Neural crest cell (in vitro differentiated cells): ENCODE data around the gene COL4A3. TPM values are rescaled to one million over a fixed set of nuclear protein-coding genes. Genes with fewer than 3 reads are reported as not detected.

ENCODE experiments used
- DNase-seq: peaks from one replicate; pipeline ENCODE4 v3.0.0; 2021; ENCODE audit warnings: low read depth, mixed read lengths, low spot score
- H3K27ac Mint-ChIP-seq: one replicate; pipeline ENCODE4 v1.8.0; 2021; ENCODE audit warnings: mild to moderate bottlenecking, mixed read lengths; ENCODE audit not compliant: unreplicated experiment
- H3K27me3 Mint-ChIP-seq: 2 replicates; pipeline ENCODE4 v1.8.0; 2021; ENCODE audit warnings: low read depth, mild to moderate bottlenecking, mixed read lengths
- H3K36me3 Mint-ChIP-seq: 2 replicates; pipeline ENCODE4 v1.8.0; 2021; ENCODE audit warnings: low read depth, mild to moderate bottlenecking, mixed read lengths
- H3K4me1 Mint-ChIP-seq: 2 replicates; pipeline ENCODE4 v1.8.0; 2021; ENCODE audit warnings: mixed read lengths
- H3K4me3 Mint-ChIP-seq: one replicate; pipeline ENCODE4 v1.8.0; 2021; ENCODE audit warnings: mild to moderate bottlenecking, mixed read lengths
- H3K9me3 Mint-ChIP-seq: 2 replicates; pipeline ENCODE4 v1.8.0; 2021; ENCODE audit warnings: mixed read lengths
- CTCF ChIP-seq: fragments of 200-600 bp; sonication (generic); conservative IDR thresholded peaks from 2 replicates; pipeline ENCODE4 v1.5.0; 2021; ENCODE audit warnings: antibody characterized with exemption, mild to moderate bottlenecking
- total RNA-seq: library from RNA; stranded (reverse); gene quantifications from 2 replicates; pipeline ENCODE4 v1.2.1, GENCODE V29; 2021

COL4A3 gene
- total RNA-seq, 1 donor from 2014 or later, result not detected

DNA sequence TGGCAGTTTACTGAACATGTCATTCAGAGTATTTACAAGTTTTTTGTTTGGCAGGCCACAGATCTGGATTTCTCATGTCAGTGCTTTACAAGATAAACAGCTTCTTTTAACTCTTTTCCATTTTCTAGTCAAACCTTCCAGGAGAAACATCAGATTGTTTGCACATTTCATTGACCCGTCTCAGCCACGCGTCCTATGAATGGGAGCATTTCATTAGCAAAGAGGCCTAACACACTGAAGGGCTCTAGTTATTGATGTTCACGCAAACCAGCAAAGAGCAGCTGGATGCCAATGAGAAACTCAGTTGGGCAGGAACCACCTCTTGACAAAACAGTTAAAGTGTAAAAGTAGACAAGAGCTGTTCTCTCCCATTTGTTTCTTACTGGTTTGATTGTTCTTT is 131.4 kb downstream of the COL4A3 start:
- Mint-ChIP-seq H3K36me3 (peaks cover 2% of the 10 kb centered on the region), H3K27me3 (no peaks in the 10 kb centered on the region), H3K9me3 (peaks cover 9% of the 10 kb centered on the region), H3K4me3 (no peak overlapping the region), H3K27ac (no peak overlapping the region), H3K4me1 (peaks cover 13% of the 10 kb centered on the region)
- DNase-seq, result no peak
- TF ChIP-seq CTCF, result no peak

DNA sequence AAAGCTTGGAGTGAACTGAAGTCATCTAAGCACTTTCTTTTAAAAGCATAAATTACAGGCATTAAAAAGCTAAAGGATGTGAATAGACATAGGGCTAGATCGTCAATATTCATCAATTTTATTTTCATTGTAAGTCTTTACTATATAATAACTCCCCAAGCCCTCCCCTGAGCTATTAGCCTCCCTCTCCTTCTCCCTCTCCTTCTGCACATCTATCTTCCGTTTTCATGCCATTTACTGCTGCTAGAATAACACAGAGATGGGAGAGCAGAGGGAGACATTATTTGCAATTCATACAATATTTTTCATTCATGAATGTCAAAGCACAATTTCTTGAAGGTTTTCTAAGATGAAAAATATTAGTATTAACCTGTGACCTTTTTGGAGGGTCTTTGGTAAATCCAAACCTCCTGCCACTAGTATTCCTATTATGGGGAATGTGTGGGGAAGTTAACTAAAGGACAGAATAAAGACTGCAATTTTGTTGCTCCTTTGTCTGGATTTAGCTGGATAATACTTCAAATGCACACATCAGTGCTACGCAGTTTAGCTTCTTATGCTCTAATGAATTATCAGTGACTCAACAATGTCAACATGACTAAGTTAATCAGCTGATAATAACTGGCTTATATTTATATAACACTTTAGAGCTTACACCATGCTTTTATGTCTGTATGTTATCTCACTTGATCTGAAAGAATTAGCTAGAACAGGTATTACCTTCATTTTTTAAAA is 132.4 kb downstream of the COL4A3 start:
- H3K4me1 Mint-ChIP-seq, result peaks cover 14% of the 10 kb centered on the region
- H3K27me3 Mint-ChIP-seq, result no peaks in the 10 kb centered on the region
- H3K9me3 Mint-ChIP-seq, result peaks cover 10% of the 10 kb centered on the region
- no peak for TF ChIP-seq CTCF
- no peak overlapping the region for H3K4me3 Mint-ChIP-seq
- no peak for DNase-seq
- H3K27ac Mint-ChIP-seq, result no peak overlapping the region
- H3K36me3 Mint-ChIP-seq, result peaks cover 2% of the 10 kb centered on the region

- H3K4me3 Mint-ChIP-seq, result no peak overlapping the region
- peaks cover 10% of the 10 kb centered on the region for H3K9me3 Mint-ChIP-seq
- TF ChIP-seq CTCF, result no peak
- H3K4me1 Mint-ChIP-seq, result peaks cover 5% of the 10 kb centered on the region
- H3K27ac Mint-ChIP-seq, result no peak overlapping the region
- peaks cover 2% of the 10 kb centered on the region for H3K36me3 Mint-ChIP-seq
- no peaks in the 10 kb centered on the region for H3K27me3 Mint-ChIP-seq
- no peak for DNase-seq
These were observed 137.1 kb downstream of the COL4A3 start for GRCh38 chr2:227301523-227301922.

GRCh38 chr2:227308784-227309183 is 144.4 kb downstream of the COL4A3 start:
- Mint-ChIP-seq H3K4me1 (no peaks in the 10 kb centered on the region), H3K27ac (no peak overlapping the region), H3K9me3 (no peaks in the 10 kb centered on the region), H3K36me3 (no peaks in the 10 kb centered on the region), H3K4me3 (no peak overlapping the region), H3K27me3 (no peaks in the 10 kb centered on the region)
- no peak for DNase-seq
- no peak for TF ChIP-seq CTCF

- H3K27me3 Mint-ChIP-seq, result no peaks in the 10 kb centered on the region
- H3K4me1 Mint-ChIP-seq, result no peaks in the 10 kb centered on the region
- no peak for TF ChIP-seq CTCF
- H3K27ac Mint-ChIP-seq, result no peak overlapping the region
- no peak overlapping the region for H3K4me3 Mint-ChIP-seq
- H3K36me3 Mint-ChIP-seq, result no peaks in the 10 kb centered on the region
- no peaks in the 10 kb centered on the region for H3K9me3 Mint-ChIP-seq
- no peak for DNase-seq
These were observed 146.3 kb downstream of the COL4A3 start for GRCh38 chr2:227310756-227311110.
